Activated naive CD4-positive, alpha-beta T cell treated with anti-CD3 and anti-CD28 coated beads, Interleukin-2, amount 50 U/mL, for 72 hours (primary cell): ENCODE data around the gene DDX51. TPM values are rescaled to one million over a fixed set of nuclear protein-coding genes. Genes with fewer than 3 reads are reported as not detected.

Experiments used
- ATAC-seq, 2 donors: fragments of 150-1000 bp; cut with Tn5 transposase; 2 replicates each; pipeline ENCODE4 v1.10.0; 2021; ENCODE audit warnings: mild to moderate bottlenecking in 2 of 2, moderate library complexity in 2 of 2
- DNase-seq, 2 donors: peaks; one replicate each; pipeline ENCODE4 v3.0.0; 2021 to 2022; ENCODE audit warnings: low spot score in 2 of 2
- H3K27ac Mint-ChIP-seq, 2 donors: one replicate each; pipeline ENCODE4 v1.8.0; 2022; ENCODE audit warnings: mild to moderate bottlenecking in 2 of 2, mixed read lengths in 2 of 2
- H3K36me3 Mint-ChIP-seq, 2 donors: one replicate each; pipeline ENCODE4 v1.8.0; 2022; ENCODE audit warnings: mixed read lengths in 2 of 2
- H3K9me3 Mint-ChIP-seq, 2 donors: one replicate each; pipeline ENCODE4 v1.8.0; 2022; ENCODE audit warnings: mixed read lengths in 2 of 2
- total RNA-seq, 2 donors: library from RNA; stranded (reverse); gene quantifications; one replicate each; pipeline ENCODE4 v1.2.3, GENCODE V29; 2022

The DDX51 gene, protein sequence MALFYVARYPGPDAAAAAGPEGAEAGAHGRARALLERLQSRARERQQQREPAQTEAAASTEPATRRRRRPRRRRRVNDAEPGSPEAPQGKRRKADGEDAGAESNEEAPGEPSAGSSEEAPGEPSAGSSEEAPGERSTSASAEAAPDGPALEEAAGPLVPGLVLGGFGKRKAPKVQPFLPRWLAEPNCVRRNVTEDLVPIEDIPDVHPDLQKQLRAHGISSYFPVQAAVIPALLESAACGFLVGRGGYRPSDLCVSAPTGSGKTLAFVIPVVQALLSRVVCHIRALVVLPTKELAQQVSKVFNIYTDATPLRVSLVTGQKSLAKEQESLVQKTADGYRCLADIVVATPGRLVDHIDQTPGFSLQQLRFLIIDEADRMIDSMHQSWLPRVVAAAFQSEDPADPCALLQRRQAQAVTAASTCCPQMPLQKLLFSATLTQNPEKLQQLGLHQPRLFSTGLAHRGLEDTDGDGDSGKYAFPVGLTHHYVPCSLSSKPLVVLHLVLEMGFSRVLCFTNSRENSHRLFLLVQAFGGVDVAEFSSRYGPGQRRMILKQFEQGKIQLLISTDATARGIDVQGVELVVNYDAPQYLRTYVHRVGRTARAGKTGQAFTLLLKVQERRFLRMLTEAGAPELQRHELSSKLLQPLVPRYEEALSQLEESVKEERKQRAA
- 10 to 100 TPM; 22.0 to 34.5 TPM for total RNA-seq

DNA sequence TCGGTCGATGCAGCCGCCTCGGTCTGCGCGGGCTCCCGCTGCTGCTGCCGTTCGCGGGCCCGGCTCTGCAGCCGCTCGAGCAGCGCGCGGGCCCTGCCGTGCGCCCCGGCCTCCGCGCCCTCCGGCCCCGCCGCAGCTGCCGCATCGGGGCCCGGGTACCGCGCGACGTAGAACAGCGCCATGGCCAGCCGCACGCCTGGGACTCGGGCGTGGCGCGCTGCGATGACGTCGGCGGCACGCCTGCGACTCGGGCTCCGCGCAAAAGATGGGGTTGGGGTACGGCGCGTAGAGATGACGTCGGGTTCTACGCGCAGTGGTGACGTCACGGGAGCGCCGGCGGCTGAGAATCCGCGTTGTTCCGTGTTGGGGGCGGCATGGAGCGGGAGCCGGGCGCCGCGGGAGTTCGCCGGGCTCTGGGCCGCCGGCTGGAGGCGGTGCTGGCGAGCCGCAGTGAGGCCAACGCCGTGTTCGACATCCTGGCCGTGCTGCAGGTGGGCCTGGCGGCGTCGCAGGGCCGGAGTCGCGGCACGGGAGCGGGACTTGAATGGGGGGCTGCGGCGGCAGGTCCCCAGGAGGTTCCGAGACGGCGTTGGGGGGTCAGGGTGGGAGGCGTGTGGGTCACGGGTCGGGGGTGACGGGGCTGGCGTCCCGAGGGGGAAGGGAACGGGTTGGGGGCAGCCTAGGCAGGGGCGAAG lies at the start of gene DDX51, which contains the start of gene NOC4L:
DDX51 (minus strand) TSS at position 205 of the 695 bp plus-strand sequence; CDS start at position 182, 23 bp downstream.
NOC4L (plus strand) TSS at position 343 of the 695 bp plus-strand sequence; CDS start at position 375, 32 bp downstream.
- peak; percentile 96 to 97 for DNase-seq
- ATAC-seq, result peak; percentile 96 to 98
- Mint-ChIP-seq H3K9me3 (no peaks in the 10 kb centered on the region), H3K27ac (peak within 1 kb of the TSS; percentile 89 to 99), H3K36me3 (peaks cover 5 to 15% of the 10 kb centered on the region in 2 donors)

DNA sequence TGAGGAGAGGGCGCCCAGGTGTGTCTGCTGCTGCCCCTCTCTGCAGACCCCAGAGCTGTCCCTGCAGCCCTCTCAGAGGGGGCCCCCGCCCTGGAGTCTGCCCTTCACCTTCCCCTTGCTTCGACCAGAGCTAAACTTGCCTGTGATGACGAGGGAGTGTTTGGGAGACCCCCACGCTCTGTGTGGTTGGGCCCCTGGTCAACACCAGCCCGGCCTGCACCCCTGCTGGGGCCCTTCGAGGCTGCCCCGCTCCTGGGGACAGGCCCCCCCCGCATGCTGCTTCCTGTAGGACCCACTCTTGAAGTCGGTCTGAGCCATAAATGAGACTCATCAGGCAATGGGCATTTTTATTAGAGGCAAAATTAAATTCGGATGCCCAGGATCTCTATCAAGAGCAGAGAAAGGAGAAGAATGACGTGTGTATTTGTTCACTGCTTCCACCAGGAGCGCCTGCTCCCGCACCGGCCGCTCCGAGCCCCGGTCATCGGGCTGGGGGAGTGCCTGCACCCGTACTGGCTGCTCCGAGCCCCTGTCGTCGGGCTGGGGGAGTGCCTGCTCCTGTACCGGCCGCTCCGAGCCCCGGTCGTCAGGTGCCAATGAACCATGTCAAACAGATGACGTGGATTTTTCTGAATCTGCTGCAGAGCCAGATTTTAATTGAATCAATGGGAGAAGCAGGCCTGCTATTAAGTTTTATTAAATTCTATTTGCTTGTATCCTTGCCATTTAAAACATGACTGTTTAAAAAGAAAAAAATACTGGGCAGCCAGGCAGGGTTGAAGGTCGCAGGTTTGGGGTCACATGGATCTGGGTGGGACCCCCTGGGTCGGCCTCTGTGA lies 47.8 kb upstream of the DDX51 start:
- DNase-seq, result no peak
- ATAC-seq, result no peak
- Mint-ChIP-seq H3K36me3 (peaks cover 15 to 23% of the 10 kb centered on the region in 2 donors), H3K9me3 (peaks cover 7 to 12% of the 10 kb centered on the region in 2 donors), H3K27ac (no peak overlapping the region)

DNA sequence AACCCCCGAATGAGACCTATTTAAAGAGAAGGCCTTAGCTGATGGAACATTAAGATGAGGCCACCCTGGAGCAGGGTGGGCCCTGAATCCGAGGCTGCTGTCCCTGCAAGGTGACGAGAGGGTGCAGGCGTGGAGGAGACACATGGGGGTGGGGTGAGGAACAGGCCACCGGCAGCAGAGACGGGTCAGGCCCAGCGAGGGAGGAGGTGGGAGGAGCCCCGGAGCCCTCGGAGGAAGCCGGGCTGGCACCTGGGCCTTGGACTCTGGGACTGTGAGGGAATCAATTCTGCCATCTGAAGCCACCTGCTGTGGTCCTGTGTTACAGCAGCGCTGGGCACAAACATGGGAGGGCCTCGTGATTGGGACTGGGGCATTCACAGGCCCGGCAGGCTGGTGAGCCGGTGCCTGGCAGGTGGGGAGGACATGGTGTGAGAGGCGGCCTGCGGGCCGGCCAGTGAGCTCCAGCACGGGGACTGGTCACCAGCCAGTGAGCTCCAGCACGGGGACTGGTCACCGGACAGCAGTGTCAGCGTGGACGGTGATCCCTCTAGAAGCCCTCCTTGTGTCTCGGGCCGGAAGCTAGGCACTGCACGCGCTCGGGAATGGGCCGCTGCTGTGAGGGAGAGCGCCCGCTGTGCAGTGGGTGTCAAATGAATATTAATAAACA lies 46.8 kb upstream of the DDX51 start:
- no peak for ATAC-seq
- H3K36me3 Mint-ChIP-seq, result peaks cover 16 to 24% of the 10 kb centered on the region in 2 donors
- peaks cover 7 to 12% of the 10 kb centered on the region in 2 donors for H3K9me3 Mint-ChIP-seq
- DNase-seq, result no peak
- no peak overlapping the region for H3K27ac Mint-ChIP-seq

DNA sequence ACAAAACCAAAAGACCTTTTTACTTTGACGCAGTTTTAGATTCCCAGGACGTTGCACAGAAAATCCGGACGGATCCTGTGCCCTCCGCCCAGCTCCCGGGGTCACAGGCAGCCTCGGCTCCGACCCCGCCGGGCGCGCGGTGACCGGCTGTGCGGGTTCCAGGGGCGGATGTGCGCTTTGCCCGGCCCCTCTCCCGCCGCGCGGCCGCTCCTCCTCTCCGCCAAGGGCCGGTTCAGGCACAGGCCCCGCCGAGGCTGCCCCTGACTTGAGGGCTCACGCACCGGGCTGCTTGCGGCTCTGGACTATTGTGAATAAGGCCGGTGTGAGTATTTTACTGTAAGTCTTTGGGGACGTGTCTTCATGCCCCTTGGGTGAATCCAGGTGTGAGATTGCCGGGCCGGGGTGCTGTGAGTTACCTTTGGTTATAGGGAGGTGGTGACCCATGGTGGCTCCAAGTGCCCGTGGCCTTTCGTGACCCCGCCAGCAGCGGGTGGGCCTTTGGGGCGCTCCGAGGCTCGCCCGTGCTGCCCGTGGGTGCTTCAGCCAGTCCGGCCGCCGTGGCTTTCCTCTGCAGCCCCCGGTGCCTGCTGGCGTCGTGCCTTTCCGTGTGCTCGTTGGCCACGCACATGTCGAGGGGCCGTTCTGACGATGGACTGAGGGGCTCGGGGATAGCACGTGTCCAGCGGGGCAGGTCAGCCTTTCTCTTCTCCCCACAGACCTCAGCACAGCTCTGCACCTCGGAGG lies 46.1 kb upstream of the DDX51 start:
- peaks cover 23 to 29% of the 10 kb centered on the region in 2 donors for H3K36me3 Mint-ChIP-seq
- H3K9me3 Mint-ChIP-seq, result peaks cover 7 to 12% of the 10 kb centered on the region in 2 donors
- peak; percentile 20 to 28 for ATAC-seq

DNA sequence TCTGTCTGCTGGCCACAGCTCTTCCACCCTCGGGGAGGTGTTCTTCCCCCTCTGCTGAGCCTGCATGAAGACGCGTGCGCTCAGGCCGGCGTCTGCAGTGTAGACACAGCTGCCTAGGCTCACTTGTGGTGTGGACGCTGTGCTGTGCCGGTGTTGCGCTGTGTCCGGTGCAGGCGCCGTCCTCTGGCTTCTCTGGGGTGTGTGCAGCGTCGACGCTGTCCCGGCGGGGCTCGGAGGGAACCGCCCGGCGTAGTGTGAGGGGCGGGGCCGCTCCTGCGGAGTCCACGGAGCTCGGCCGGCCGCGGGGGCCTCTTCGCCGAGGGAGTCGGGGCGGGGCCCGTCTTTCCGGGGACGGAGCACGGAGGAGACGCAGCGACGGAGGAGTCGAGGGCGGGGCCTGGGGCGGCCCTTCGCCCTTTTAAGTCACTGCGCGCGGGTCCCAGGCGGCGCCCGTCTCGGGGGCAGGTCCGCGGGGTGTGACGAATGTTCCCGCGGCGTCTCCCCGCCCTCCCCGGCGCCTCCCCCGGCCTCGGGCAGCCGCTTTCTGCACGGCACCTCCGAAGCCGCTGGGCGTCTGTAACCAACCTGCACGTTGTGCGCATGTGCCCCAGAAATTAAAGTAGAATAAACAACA lies 45.4 kb upstream of the DDX51 start:
- Mint-ChIP-seq H3K36me3 (peaks cover 23 to 29% of the 10 kb centered on the region in 2 donors), H3K27ac (peak overlapping the region in 1 of 2 donors; percentile 61), H3K9me3 (peaks cover 7 to 12% of the 10 kb centered on the region in 2 donors)
- ATAC-seq (peak; percentile 91 to 97), DNase-seq (peak; percentile 91 to 93)

More for the DNA sequence above, 46.1 kb upstream of the DDX51 start:
- no peak for DNase-seq
- H3K27ac Mint-ChIP-seq, result peak overlapping the region in 1 of 2 donors; percentile 61

DNA sequence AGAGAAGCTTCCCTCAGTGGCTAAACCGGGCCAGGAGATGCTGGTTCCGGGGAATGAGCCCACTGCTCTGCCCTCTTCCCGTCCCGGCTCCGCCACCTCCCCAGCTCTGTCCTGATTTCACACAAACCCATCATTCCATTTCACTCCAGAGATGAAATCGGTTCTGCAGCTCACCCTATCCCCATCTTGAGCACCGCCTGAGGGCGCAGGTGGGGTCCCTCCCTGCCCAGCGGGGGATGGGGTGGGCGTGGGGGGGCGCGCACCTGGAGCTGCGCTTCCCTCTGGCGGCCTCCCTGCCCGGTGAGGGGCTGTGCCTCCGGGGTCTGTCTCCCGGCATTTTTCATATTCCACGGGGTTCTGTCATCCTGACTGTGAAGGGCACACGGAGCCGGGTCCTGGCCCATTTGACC lies 44.8 kb upstream of the DDX51 start:
- Mint-ChIP-seq H3K36me3 (peaks cover 18 to 25% of the 10 kb centered on the region in 2 donors), H3K27ac (peak overlapping the region in 1 of 2 donors; percentile 61), H3K9me3 (peaks cover 7 to 8% of the 10 kb centered on the region in 2 donors)
- no peak for DNase-seq
- ATAC-seq, result no peak

DNA sequence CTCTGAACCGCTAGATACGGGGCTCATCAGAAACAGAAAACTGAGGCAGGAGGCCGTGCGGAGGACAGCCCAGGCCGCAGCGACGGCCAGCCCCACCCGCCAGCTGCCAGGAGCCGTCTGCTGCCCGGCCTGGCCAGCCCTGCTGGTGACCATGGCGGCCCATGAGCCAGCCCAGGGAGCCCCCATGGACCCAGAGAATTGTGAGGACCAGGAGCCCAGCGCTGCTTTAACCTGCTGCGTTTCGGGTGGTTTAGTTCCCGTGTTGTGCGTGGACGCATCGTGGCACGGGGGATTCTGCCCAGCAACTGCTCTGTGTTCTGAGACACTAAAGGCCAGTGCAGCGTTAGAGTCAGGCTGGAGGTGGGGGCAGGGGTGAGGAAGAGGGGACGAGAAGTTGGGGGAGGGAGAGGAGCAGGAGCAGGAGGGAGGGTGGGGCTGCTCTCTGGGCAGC lies 44.4 kb upstream of the DDX51 start:
- Mint-ChIP-seq H3K9me3 (peaks cover 4 to 6% of the 10 kb centered on the region in 2 donors), H3K27ac (no peak overlapping the region), H3K36me3 (peaks cover 13 to 21% of the 10 kb centered on the region in 2 donors)
- DNase-seq (no peak), ATAC-seq (no peak)

DNA sequence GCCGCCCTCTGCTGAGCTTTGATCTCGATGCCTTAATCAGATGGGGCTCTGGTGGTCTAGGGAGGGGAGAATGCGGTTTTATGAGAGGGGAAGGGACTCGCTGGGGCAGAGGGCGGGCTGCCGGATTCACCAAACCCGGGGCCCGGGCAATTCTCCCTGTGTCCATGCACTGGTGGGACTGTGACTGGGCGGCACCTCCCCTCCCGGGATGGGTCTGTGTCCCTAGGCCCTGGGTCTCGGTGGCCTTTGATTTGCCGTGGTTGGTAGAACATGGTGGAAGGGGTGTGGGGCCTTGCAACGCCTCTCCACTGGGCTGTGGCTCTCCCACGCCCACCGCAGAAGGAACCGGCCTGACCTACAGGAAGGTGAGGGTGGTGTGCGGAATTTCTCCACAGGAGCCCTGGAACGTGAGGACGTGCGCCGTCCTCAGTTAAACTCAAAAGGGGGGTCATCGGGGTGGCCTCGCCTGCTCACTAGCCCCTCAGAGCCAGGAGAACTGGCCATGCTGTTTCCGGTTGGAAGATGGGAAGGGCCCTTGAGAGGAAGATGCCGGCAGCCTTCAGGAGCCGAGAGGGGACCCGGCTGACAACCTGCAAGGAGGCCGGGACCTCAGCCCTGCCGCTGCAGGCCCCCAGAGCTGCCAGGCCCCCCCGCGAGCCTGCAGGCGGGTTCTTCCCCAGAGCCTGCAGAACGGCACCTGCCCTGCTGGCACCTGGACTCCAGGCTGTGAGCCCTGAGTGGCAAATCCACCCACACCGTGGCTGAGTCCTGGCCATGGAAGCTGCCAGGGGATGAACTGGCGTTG lies 43.7 kb upstream of the DDX51 start:
- no peak for DNase-seq
- H3K9me3 Mint-ChIP-seq, result peaks cover under 1 to 5% of the 10 kb centered on the region in 2 donors
- H3K36me3 Mint-ChIP-seq, result peaks cover 8 to 15% of the 10 kb centered on the region in 2 donors
- ATAC-seq, result no peak
- no peak overlapping the region for H3K27ac Mint-ChIP-seq

DNA sequence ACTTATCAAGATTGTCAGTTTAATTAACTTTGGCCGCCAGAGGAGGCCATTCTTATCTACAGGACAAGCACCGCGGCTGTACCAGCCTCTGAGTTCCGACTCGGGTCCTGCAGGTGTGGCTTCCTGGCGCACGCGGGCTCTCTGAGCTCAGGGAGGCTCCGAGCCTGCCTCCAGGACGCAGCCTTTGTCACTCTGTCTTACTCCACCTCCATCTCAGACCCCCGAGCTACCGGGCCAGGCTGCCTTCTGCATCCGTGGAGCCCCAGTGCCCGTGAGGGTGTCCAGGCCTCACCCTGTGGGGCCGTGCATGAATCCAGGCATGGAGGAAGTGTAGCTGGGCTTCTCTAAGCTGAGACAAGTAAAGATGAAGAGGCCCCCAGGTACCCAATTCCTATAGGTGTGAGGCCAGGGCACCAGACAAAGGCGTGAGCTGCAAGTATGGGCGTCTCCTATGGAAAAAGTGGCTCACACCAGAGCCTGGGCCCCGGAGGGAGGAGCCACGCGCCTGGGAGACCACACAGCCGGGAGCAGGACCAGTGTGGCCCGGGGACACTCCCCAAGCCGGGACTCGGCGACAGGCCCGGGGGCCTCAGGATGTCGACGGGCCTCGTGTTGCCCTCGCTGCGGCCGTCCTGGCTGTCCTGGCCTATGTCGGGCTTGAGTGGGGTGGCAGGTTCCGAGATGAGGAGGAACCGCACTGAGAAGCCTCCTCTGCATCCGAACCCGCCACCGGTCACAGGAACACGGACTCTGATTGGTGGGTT lies 42.9 kb upstream of the DDX51 start:
- DNase-seq, result no peak

DNA sequence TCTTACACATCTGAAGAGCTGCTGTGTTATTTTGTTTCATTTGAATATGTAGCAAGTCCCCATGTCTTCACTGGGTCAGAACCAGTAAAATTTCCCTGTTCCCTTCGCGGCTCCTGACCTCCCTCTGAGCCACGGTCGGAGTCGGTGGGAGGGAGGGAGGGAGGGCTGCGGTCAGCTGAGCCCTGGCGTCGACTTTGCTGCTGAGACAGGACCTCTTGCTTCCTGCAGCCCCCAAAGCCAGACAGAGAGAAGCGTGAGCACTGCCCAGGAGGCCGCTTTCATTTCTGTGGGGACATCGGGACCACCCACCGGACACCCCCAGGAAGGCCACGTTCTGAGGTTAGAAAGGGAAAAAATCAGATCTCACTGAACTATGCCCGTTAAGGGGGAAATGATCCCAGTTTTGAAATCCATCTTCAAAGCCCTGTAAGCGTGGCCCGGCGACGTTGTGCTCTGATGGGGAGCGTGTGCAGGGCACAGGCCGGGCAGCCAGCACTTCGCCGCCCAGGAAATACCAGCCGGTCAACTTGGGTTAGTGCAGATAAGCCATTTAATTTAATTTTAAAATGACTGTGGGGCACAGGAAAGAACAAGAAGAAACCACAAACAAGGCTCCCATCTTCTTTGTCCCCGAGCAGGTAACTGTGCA lies 42.2 kb upstream of the DDX51 start:
- ATAC-seq (no peak), DNase-seq (no peak)
- H3K9me3 Mint-ChIP-seq, result peaks cover 5 to 10% of the 10 kb centered on the region in 2 donors
- H3K27ac Mint-ChIP-seq, result peak overlapping the region; percentile 80 to 81
- H3K36me3 Mint-ChIP-seq, result peaks cover 8 to 15% of the 10 kb centered on the region in 2 donors

More for the DNA sequence above, 42.9 kb upstream of the DDX51 start:
- no peak for ATAC-seq
- Mint-ChIP-seq H3K27ac (peak overlapping the region; percentile 55 to 81), H3K36me3 (peaks cover 8 to 15% of the 10 kb centered on the region in 2 donors), H3K9me3 (peaks cover 5 to 6% of the 10 kb centered on the region in 2 donors)

DNA sequence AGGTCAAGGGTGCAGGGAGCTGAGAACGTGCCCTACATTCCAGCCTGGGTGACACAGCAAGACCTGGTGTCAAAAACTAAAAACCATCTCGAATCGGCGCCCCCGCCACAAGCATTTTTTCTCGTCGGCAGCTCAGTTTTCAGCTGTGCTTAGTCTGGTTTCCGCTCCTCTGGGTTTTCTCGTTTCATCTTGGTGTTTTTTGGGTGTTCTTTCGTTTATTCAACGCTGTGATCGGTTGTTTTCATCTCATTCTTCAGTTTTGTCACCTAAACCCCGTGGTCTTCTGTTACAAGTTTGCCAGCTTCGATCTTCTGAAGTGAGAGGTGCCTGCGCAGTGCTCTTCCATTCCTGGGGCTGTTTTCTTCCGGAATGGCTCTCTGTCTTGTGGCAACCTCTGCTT lies 41.6 kb upstream of the DDX51 start:
- H3K36me3 Mint-ChIP-seq, result peaks cover 8 to 15% of the 10 kb centered on the region in 2 donors
- peak overlapping the region; percentile 80 to 81 for H3K27ac Mint-ChIP-seq
- H3K9me3 Mint-ChIP-seq, result peaks cover 5 to 10% of the 10 kb centered on the region in 2 donors
- DNase-seq (no peak), ATAC-seq (no peak)

DNA sequence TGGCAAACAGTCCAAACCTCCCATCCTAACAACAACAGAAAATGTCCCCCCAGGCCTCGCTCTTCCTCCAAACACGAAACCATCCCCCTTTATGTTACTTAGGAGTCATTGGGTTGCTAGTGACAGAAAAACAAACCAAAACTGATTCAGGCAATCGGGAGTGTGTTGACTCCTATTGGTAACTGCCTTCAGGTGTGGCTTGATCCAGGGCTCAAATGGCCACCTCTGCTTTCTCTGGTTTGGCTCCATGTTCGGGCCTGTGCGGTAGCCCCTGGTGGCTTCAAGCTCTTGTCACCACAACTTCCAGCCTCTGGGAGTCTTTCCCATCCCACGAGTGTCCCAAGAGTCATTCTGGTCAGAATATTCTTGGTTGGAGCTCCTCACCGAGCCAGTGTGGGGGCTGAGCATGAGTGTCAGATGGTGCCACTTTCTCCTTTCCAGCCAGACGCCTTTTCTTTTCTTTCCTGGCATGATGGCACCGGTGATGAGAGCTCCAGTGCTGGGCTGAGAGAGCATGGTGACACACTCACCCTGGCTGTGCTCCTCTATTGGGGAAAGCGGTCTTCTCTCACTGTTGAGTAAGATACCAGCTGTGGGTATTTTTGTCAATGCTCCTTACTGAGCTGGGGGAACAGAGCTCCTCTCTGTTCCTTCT lies 38.7 kb upstream of the DDX51 start:
- no peak for DNase-seq
- Mint-ChIP-seq H3K9me3 (peaks cover 5 to 10% of the 10 kb centered on the region in 2 donors), H3K36me3 (peaks cover 8 to 9% of the 10 kb centered on the region in 2 donors), H3K27ac (peak overlapping the region in 1 of 2 donors; percentile 33)
- no peak for ATAC-seq
